Measurements from ENCODE around the gene IL1RN. TPM values are rescaled to one million over a fixed set of nuclear protein-coding genes. Genes with fewer than 3 reads are reported as not detected.
A peak's percentile ranks its signal among the peaks of the same experiment; 100 is the strongest.

Gene IL1RN
- total RNA-seq, 1 donor from 2014 or later = 11.0 TPM

DNA sequence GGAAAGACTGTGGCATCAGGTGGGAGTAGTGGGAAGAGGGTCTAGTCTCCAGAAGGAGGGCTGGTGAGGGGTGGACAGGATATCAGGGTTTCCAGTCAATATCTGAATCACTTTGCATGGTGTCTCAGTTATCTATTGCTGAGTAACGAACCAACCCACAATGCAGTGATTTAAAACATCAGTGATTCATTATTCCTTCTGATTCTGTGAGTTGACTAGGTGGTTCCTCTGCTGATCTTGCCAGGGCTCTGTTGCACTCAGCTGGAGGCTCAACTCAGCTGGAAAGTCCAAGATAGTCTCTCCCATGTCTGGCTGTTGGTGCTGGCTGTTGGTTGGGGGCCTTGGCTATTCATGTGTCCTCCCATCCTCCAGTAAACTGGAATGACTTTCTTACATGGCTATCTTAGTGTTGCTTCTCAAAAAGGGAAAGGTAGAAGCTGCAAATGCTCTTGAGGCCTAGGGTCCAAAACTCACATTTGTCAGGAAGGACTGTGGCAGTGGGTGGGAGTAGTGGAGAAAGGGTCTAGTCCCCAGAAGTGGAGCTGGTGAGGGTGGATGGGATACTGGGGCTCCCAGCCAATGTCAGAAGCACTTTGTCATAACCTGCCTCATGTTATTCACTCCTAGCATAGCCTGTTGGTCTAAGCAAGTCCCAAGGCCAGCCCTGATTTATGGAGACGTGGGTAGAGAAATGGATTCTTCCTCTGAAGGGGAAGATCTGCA, 45.7 kb upstream of the IL1RN start:
- H3K27me3 Mint-ChIP-seq = peaks cover 11% of the 10 kb centered on the region
- no peaks in the 10 kb centered on the region for H3K36me3 Mint-ChIP-seq
- TF ChIP-seq, protein P1, sequence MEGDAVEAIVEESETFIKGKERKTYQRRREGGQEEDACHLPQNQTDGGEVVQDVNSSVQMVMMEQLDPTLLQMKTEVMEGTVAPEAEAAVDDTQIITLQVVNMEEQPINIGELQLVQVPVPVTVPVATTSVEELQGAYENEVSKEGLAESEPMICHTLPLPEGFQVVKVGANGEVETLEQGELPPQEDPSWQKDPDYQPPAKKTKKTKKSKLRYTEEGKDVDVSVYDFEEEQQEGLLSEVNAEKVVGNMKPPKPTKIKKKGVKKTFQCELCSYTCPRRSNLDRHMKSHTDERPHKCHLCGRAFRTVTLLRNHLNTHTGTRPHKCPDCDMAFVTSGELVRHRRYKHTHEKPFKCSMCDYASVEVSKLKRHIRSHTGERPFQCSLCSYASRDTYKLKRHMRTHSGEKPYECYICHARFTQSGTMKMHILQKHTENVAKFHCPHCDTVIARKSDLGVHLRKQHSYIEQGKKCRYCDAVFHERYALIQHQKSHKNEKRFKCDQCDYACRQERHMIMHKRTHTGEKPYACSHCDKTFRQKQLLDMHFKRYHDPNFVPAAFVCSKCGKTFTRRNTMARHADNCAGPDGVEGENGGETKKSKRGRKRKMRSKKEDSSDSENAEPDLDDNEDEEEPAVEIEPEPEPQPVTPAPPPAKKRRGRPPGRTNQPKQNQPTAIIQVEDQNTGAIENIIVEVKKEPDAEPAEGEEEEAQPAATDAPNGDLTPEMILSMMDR (conservative IDR thresholded peaks at IDR 0.05) = no peak
- H3K27ac Mint-ChIP-seq = no peak overlapping the region
- H3K9me3 Mint-ChIP-seq = no peaks in the 10 kb centered on the region
- no peaks in the 10 kb centered on the region for H3K4me1 Mint-ChIP-seq (ENCODE audit: unreplicated experiment)
- no peak overlapping the region for H3K4me3 Mint-ChIP-seq
- DNase-seq (ENCODE audit: extremely low spot score, unreplicated experiment) = no peak

DNA sequence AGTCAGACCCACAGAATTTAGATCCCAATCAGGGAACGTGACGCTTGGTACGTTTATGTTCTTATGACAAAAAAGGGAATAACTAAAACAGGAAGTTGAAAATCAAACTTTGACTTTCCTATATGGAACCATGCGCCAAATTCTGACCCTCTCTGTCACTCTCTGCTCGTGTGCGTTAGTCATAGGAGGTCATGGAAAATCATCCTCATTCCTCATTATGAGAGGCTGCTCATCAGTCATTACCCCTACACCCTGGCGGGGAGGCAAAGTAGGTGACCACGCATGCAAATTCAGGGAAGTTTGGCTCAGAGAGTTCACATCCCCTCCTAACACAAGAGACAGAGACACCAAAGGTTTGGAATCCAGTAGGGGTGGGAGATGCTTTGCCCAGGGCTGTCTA, 44.1 kb upstream of the IL1RN start:
- no peak overlapping the region for H3K27ac Mint-ChIP-seq
- no peaks in the 10 kb centered on the region for H3K4me1 Mint-ChIP-seq (ENCODE audit: unreplicated experiment)
- no peak for DNase-seq (ENCODE audit: extremely low spot score, unreplicated experiment)
- H3K4me3 Mint-ChIP-seq = no peak overlapping the region
- TF ChIP-seq, protein P1 (conservative IDR thresholded peaks at IDR 0.05) = no peak
- H3K9me3 Mint-ChIP-seq = no peaks in the 10 kb centered on the region
- H3K36me3 Mint-ChIP-seq = no peaks in the 10 kb centered on the region
- peaks cover 11% of the 10 kb centered on the region for H3K27me3 Mint-ChIP-seq

DNA sequence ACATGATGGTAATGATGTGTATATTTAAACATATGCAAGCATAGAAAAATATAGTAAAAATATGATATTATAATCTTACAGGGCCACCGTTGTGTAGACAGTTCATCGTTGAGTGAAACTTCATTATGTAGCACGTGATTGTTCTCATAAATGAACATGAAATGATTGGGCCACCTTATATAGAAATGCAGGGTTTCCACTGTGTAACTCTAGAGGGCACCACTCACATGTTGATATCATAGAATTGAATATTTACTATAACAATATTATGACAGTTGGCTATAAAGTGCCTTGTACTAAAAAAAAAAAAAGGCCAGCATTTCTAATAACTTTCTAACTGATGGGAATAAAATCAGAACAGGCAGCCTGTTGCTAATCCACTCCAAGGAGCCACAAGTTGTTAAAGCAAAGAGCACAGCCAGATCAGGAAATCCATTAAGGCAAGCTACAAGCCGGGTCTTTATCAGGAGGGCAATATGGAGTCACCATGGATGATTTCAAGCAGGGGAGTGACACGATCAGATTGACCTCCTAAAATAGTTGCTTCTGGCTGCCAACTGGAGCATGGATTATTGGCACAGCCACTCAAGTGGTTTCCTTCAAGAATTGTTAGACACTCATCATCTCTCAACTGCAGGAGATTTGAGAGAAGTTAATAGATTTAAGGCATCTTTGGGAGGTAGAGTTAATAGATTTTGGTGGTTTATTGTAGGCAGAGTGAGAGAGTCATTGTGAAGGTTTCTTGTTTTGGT, 43.0 kb upstream of the IL1RN start:
- TF ChIP-seq, protein P1 (conservative IDR thresholded peaks at IDR 0.05) = peak; percentile 48
- Mint-ChIP-seq H3K36me3 (no peaks in the 10 kb centered on the region), H3K4me1 (ENCODE audit: unreplicated experiment) (no peaks in the 10 kb centered on the region), H3K27ac (no peak overlapping the region), H3K4me3 (no peak overlapping the region), H3K27me3 (peaks cover 11% of the 10 kb centered on the region), H3K9me3 (no peaks in the 10 kb centered on the region)
- no peak for DNase-seq (ENCODE audit: extremely low spot score, unreplicated experiment)

DNA sequence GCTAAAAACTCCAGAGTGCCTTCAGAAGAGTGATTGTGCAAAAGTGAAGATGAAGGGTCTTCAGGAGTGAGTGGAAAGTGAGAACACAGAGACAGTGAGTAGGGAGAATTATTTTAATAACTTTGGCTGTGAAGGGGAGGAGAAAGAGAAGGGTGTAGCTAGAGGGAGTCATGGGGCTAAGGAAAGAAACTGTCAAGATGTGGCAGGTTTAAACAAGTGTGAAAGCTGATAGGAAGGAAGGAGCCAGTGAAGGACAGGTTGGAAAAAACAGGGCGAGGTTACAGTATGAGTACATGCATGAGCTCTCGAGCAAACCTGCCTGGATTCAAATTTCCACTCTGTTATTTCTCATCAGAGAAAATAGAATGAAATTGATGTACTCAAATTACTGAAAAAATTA, 41.9 kb upstream of the IL1RN start:
- Mint-ChIP-seq H3K27ac (no peak overlapping the region), H3K9me3 (no peaks in the 10 kb centered on the region), H3K27me3 (peaks cover 11% of the 10 kb centered on the region), H3K36me3 (no peaks in the 10 kb centered on the region), H3K4me1 (ENCODE audit: unreplicated experiment) (no peaks in the 10 kb centered on the region), H3K4me3 (no peak overlapping the region)
- DNase-seq (ENCODE audit: extremely low spot score, unreplicated experiment) = no peak
- TF ChIP-seq, protein P1 (conservative IDR thresholded peaks at IDR 0.05) = no peak

DNA sequence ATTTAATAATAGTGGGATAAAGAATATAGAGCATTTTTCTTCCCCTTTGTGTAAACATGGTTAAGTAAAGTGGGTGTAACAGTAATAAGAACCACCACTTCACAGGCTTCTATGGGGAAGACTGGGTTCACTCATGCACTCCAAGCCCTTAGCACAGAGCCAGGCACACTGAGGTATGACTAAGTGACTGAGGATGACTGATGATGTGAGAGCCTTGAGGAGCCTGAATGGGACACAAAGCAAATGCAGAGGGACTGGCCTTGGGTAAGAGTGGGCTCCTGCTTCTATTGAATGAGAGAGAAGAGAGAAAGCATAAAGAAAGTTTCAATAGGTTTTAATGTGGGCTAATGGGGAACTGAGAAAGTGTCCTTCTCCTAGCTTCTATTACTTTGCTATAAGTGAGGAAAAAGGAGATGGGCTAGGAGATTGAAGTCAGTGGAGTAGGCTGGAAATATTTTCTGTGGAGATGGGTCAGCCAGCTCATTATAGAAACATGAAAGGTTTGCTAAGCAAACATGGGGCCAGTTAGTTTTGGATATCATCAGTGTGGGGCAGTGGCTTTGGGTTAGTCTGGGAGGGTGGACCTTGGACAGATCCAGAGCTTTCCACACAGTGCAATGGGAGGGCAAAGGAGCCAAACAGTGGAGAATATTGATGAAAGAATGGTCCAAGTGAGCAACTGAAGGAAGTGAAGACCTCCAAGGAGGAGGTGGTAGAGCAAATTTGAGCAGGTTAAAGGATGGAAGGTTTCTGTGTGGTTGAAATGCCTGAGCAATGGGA, 39.0 kb upstream of the IL1RN start:
- H3K9me3 Mint-ChIP-seq = no peaks in the 10 kb centered on the region
- H3K27ac Mint-ChIP-seq = no peak overlapping the region
- H3K27me3 Mint-ChIP-seq = peaks cover 9% of the 10 kb centered on the region
- DNase-seq (ENCODE audit: extremely low spot score, unreplicated experiment) = no peak
- no peaks in the 10 kb centered on the region for H3K36me3 Mint-ChIP-seq
- H3K4me3 Mint-ChIP-seq = no peak overlapping the region
- H3K4me1 Mint-ChIP-seq (ENCODE audit: unreplicated experiment) = no peaks in the 10 kb centered on the region
- TF ChIP-seq, protein P1 (conservative IDR thresholded peaks at IDR 0.05) = no peak

All from type B pancreatic cell (in vitro differentiated cells).